Measurements from ENCODE around the gene ACTL6A.
A peak's percentile ranks its signal among the peaks of the same experiment; 100 is the strongest.

Gene ACTL6A

DNA sequence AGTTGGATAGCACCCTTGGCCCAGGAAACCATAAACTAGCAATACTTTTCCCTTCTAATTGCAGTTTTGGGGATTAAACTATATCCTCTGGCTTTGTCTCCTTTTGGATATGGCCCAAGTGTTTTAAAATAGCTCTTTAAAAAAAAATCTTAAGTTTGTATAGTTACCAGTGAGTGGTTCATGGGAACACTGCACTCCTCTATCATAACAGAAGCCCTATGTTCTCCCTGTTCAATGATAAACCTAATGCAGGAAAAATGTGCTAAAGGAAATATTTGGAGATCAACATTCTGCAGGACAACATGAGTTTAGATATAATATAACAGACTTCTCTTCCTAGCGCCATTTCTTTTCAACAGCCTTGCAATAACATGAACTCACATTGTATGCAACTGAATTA is 28.6 kb downstream of the ACTL6A start:
- DNase-seq (ENCODE audit: low read depth) = no peak

DNA sequence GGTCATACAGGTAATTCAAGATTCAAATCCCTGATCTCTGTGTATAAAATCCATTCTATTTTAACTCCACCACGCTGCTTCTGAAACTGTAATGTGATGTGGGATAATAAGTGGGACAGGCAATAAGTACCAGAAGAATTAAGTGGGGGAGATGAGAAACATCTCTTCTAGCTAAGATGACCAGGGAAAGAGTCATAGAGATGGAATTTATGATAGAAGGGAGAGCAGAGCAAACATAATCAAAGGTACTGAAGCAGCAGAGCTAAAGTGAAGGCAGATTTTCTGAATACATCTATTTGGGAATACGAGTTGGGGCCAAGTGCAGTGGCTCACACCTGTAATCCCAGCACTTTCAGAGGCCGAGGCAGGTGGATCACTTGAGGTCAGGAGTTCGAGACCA is 36.8 kb downstream of the ACTL6A start:
- DNase-seq (ENCODE audit: low read depth) = no peak

GRCh38 chr3:179603321-179603720 is 40.6 kb downstream of the ACTL6A start:
- no peak for DNase-seq (ENCODE audit: low read depth)

GRCh38 chr3:179603831-179604230 is 41.1 kb downstream of the ACTL6A start:
- DNase-seq (ENCODE audit: low read depth) = no peak

DNA sequence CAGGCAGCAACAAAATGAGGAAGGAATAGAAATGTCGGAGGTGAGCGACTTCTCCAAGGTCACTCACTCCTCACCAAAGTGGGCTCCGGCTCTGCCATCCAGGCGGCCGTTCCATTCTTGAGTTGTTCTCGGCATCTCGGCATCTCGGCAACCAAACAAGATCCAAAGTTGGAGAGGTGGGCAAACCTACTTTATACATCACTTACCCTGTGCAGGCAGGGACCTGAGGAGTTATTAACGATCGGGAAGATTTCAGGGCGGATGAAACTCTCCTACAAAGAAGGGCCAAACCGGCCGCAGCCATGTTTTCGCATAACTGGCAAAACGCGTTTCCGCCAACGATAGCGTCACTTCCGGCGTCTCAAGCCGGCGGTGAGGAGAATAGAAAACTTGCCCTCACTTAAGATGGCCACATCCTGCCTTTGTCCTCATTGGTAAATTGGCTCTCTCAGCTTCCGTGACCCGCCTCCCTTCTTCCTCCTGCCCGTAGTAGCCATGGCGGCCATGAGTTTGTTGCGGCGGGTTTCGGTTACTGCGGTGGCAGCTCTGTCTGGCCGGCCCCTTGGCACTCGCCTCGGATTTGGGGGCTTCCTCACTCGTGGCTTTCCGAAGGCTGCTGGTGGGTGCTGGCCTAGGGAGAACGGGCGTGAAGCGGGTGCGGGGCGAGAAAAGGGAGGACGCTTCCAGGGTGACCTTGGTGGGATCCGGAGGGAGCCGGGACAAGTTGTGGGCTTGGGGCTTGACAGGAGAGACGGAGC is 41.8 kb downstream of the ACTL6A start, which contains the start of the genes MRPL47 and NDUFB5:
MRPL47 (minus strand) TSS at position 318 of the 758 bp plus-strand sequence; CDS start at position 304, 14 bp downstream.
NDUFB5 (plus strand) TSS at position 474 of the 758 bp plus-strand sequence; CDS start at position 496, 22 bp downstream.
- DNase-seq (ENCODE audit: low read depth) = peak; percentile 90

- DNase-seq (ENCODE audit: low read depth) = no peak
These were observed 43.9 kb downstream of the ACTL6A start for GRCh38 chr3:179606534-179607085.

GRCh38 chr3:179608931-179609720 is 46.4 kb downstream of the ACTL6A start:
- no peak for DNase-seq (ENCODE audit: low read depth)

DNA sequence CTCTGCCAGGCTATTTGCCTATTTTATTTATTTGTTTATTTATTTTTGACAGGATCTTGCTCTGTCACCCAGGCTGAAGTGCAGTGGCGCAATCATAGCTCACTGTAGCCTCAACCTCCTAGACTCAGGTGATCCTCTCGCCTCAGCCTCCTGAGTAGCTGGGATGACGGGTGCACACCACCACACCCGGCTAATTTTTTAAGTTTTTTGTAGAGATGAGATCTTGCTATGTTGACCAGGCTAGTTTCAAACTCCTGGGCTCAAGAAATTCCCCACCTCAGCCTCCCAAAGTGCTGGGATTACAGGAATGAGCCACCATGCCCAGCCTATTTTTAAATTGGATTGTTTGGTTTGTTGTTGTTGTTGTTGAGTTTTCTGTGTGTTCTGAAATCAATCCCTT is 47.3 kb downstream of the ACTL6A start:
- no peak for DNase-seq (ENCODE audit: low read depth)

- no peak for DNase-seq (ENCODE audit: low read depth)
These were observed 51.1 kb downstream of the ACTL6A start for GRCh38 chr3:179613807-179614206.

- no peak for DNase-seq (ENCODE audit: low read depth)
These were observed 52.9 kb downstream of the ACTL6A start for GRCh38 chr3:179615458-179616173.

DNA sequence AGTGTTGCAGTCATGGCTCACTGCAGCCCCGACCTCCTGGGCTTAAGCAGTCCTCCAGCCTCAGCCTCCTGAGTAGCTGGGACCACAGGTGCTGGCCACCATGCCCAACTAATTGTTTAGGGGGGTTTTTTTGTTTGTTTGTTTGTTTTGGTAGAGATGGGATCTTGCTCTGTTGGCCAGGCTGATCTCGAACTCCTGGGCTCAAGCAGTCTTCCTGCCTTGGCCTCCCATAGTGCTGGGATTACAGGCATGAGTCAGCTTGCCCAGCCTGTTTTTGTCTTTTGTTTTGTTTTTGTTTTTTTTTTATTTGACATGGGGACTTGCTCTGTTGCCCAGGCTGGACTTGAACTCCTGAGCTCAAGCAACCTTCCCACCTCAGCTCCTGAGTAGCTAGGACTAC is 59.3 kb downstream of the ACTL6A start:
- DNase-seq (ENCODE audit: low read depth) = no peak

DNA sequence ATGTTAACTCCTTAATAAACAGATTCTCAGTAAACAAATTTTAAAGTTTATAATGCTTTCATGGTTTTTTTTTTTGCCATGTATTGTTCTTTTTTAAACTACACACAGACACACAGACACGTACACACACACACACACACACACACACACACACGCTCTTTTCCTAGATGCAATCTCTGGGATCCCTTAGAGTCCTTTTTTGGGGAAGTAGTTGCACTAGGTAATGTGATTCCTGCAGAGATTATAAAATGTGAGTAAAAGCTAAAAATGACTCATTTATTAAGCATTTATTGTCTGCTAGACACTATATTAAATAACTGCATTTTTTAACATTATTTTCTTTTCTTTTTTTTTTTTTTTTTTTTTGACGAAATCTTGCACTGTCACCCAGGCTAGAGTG is 61.7 kb downstream of the ACTL6A start:
- DNase-seq (ENCODE audit: low read depth) = no peak

- no peak for DNase-seq (ENCODE audit: low read depth)
These were observed 68.2 kb downstream of the ACTL6A start for GRCh38 chr3:179630753-179631451.
